IMR-90 (cell line): Measurements from ENCODE around the gene SURF4.

Source experiments
- BHLHE40 ChIP-seq: fragments of 150-350 bp; IDR thresholded peaks from 2 replicates; pipeline ENCODE4 v1.6.1; 2016; ENCODE audit warnings: mild to moderate bottlenecking, low read depth, low read length
- CHD1 ChIP-seq: IDR thresholded peaks from 2 replicates; pipeline ENCODE4 v1.6.1; 2012; ENCODE audit warnings: low read depth, low read length, improper control_type of control experiment
- CTCF ChIP-seq: conservative IDR thresholded peaks from 2 replicates; pipeline ENCODE4 v1.5.1; 2012; ENCODE audit warnings: mild to moderate bottlenecking, low read depth, low read length, improper control_type of control experiment
- ELK1 ChIP-seq: fragments of 150-350 bp; IDR thresholded peaks from 2 replicates; pipeline ENCODE4 v1.6.1; 2016; ENCODE audit warnings: low read depth, mild to moderate bottlenecking, low read length, moderate library complexity, borderline replicate concordance
- FOS ChIP-seq: fragments of 150-350 bp; IDR thresholded peaks from 2 replicates; pipeline ENCODE4 v1.6.1; 2016; ENCODE audit warnings: low read depth, low read length
- MXI1 ChIP-seq: IDR thresholded peaks from 2 replicates; pipeline ENCODE4 v1.6.1; 2012; ENCODE audit warnings: low read depth, mild to moderate bottlenecking, low read length, moderate library complexity, borderline replicate concordance
- POLR2A ChIP-seq: IDR thresholded peaks from 2 replicates; pipeline ENCODE4 v1.6.1; 2012; ENCODE audit warnings: mild to moderate bottlenecking, low read depth, low read length
- RAD21 ChIP-seq: IDR thresholded peaks from 2 replicates; pipeline ENCODE4 v1.6.1; 2012; ENCODE audit warnings: low read length, improper control_type of control experiment
- RFX5 ChIP-seq: IDR thresholded peaks from 2 replicates; pipeline ENCODE4 v1.8.0; 2012; ENCODE audit warnings: low read depth, mild to moderate bottlenecking, low read length, moderate library complexity
- SMC3 ChIP-seq: fragments of 150-350 bp; IDR thresholded peaks from 2 replicates; pipeline ENCODE4 v1.6.1; 2016; ENCODE audit warnings: low read depth, mild to moderate bottlenecking, antibody characterized with exemption, low read length, moderate library complexity
- USF2 ChIP-seq: fragments of 150-350 bp; IDR thresholded peaks from 2 replicates; pipeline ENCODE4 v1.6.1; 2017; ENCODE audit warnings: mild to moderate bottlenecking, antibody characterized with exemption, low read length, low read depth

GRCh38 chr9:133335924-133336811, 39.7 kb downstream of the SURF4 start, which contains the start of gene SURF6:
- TF ChIP-seq POLR2A (0 out of 2 replicates have a peak, but pooled peaks have one; percentile 38), ELK1 (peak; percentile 76; the same call in 1 of the 2 replicates), BHLHE40 (peak; percentile 100), CTCF (no peak), USF2 (0 out of 2 replicates have a peak, but pooled peaks have one; percentile 17), RAD21 (no peak), FOS (no peak), SMC3 (no peak), CHD1 (no peak), RFX5 (no peak), MXI1 (peak; percentile 86)
